Head of caudate nucleus (tissue), 42 donors: ENCODE measurements around the gene NUMBL.

Experiments
- DNase-seq, 42 donors: peaks; one replicate each; pipeline versions ENCODE4 v3.0.0 to v3.0.0-alpha.2; 2020 to 2021; ENCODE audit warnings: mixed read lengths in 7 of 42
- intact Hi-C: fragments of 100-400 bp; cut with DNase I; formaldehyde crosslinking; loops from one replicate; pipeline ENCODE4 v1.15.0; 2022

The NUMBL gene

GRCh38 chr19:40717325-40717879 lies 27.0 kb upstream of the NUMBL start:
- intact Hi-C loops = loop anchor here (2.0 kb wide), 1 partner anchor 89 kb away; no protein-coding TSS in a partner anchor
- DNase-seq = peak in 10 of 42 donors; percentile 12 to 54 (median 22)

DNA sequence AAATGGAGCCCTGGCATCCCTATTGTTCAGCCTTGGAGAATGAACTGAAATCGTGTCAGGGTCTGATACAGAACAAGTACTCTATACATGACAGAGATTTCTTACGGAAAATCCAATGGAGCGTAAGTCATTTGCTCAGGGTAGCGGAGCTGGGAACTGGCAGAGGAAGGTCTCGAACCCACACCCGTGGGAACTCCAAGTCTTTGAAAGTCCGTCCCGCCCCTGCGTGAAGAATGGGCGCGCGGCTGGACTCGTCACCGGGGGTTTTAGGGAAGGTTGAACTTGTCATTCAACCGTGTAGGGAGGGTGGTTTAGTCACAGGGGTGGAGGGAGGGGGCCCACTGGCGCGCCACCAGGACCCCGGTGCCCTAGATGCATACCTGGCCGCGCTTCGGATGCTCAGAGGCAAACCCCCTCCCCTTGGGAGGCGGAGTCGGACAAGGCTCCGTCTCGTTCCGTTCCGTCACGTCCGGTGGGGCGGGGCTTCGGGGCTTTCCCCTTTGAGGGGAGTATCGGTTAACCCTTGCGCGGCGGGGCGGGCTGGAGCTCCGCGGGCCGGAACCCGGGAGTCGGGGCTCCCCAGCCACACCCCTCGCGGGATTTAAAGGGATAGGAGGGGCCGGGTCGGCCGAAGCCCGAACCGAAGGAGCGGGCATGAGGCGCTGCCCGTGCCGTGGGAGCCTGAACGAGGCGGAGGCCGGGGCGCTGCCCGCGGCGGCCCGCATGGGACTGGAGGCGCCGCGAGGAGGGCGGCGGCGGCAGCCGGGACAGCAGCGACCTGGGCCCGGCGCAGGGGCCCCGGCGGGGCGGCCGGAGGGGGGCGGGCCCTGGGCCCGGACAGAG lies 26.3 kb upstream of the NUMBL start, which contains the start of the genes COQ8B and ITPKC:
COQ8B (minus strand) TSS at position 405 of the 843 bp plus-strand sequence. CDS start 2,254 bp downstream, outside the sequence.
ITPKC (plus strand) TSS at position 631 of the 843 bp plus-strand sequence; CDS start at position 655, 24 bp downstream.
- intact Hi-C loops = loop anchor here (2.0 kb wide), 1 partner anchor 90 kb away; no protein-coding TSS in a partner anchor
- DNase-seq = peak; percentile 99 to 100 (median 100)

- intact Hi-C loops = loop anchor here (2.0 kb wide), 1 partner anchor 91 kb away; no protein-coding TSS in a partner anchor
- DNase-seq = peak in 17 of 42 donors; percentile 19 to 80 (median 43)
These were observed 25.6 kb upstream of the NUMBL start for GRCh38 chr19:40716031-40716481.

- intact Hi-C loops = loop anchor here (2.0 kb wide), 1 partner anchor 36 kb away; the partner anchor contains the start of genes ACTMAP and SNRPA
- peak; percentile 90 to 99 (median 97) for DNase-seq
These were observed 24.2 kb upstream of the NUMBL start for GRCh38 chr19:40714441-40715299.

GRCh38 chr19:40713939-40714338 lies 23.5 kb upstream of the NUMBL start:
- DNase-seq = no peak
- intact Hi-C loops = loop anchor here (2.0 kb wide), 1 partner anchor 37 kb away; the partner anchor contains the start of genes ACTMAP and SNRPA

DNA sequence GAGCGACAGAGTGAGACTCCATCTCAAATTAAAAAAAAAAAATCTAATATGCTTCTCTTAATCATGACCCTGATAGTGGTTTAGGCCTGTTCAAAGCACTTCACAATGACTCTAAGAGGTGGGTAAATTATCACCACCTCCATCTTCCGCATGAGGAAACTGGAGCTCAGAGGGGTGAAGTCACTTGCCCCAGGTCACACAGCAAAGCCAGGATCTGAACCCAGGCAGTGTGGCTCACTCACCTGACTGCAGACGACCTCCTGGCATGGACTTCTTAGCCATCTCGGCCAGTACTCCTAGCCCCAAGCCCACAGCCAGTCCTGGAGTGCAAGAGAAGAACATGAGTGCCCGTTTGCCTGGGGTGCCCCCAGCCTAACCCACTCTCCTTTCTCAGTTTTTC lies 19.4 kb upstream of the NUMBL start:
- no peak for DNase-seq
- intact Hi-C loops = no loop called here

DNA sequence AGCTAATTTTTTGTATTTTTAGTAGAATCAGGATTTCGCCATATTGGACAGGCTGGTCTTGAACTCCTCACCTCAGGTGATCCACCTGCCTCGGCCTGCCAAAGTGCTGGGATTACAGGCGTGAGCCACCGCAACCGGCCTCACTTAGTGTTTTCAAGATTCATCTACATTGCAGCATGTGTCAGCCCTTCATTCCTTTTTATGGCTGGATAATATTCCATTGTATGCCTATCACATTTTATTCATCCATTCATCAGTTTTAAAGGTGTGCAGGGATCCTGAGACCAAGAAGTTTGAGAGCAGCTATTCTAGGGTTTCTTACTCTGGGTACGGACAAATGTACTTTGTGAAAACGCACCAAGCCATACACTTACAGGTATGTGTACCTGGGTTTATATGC lies 17.2 kb upstream of the NUMBL start:
- no peak for DNase-seq
- intact Hi-C loops = no loop called here

- intact Hi-C loops = no loop called here
- no peak for DNase-seq
These were observed 15.6 kb upstream of the NUMBL start for GRCh38 chr19:40705950-40706619.

DNA sequence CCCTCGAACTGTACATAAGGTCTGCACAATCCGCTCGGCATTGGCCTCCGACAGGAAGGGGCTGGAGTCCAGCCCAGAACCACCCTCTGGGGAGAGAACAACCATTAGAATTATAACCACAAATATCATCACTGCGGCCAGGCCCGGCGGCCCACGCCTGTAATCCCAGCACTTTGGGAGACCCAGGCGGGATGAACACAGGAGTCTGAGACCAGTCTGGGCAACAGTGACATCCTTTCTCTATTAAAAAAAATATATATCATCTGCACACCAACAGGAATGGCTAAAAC lies 14.9 kb upstream of the NUMBL start:
- DNase-seq = no peak
- intact Hi-C loops = no loop called here

- DNase-seq = no peak
- intact Hi-C loops = no loop called here
These were observed 14.3 kb upstream of the NUMBL start for GRCh38 chr19:40704491-40705361.

- no peak for DNase-seq
- intact Hi-C loops = no loop called here
These were observed 12.7 kb upstream of the NUMBL start for GRCh38 chr19:40703029-40703755.

DNA sequence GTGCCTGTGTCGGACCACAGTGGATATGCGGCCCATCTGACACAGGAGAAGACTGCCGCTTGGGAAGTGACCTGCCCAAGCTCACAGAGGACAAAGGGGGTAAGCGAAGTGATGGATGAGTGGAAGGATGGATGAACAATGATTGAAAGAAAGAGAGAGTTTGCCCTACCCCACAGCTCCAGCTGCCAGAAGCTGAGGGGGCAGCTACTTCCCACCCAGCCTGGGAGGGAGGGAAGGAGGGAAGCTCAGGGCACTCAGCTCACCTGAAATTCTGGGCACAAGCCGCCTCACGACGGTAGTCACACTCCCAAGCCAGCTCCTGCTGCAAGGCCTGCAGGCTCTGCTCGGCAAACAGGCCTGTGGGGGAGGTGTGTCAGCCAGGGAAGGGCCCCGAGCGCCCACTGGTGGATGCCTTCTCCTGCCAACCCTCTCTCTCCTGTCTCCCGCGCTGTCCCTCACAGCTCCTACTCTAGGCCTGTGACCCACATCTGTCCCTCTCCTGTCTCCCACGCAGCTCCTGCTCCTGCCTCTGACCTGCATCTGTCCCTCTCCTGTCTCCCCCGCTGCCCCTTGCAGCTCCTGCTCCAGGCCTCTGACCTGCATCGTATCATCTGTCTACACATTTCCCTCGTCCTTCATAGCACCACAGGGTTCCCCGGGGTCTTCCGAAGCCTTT lies 12.0 kb upstream of the NUMBL start:
- intact Hi-C loops = no loop called here
- peak in 41 of 42 donors; percentile 24 to 88 (median 69) for DNase-seq

DNA sequence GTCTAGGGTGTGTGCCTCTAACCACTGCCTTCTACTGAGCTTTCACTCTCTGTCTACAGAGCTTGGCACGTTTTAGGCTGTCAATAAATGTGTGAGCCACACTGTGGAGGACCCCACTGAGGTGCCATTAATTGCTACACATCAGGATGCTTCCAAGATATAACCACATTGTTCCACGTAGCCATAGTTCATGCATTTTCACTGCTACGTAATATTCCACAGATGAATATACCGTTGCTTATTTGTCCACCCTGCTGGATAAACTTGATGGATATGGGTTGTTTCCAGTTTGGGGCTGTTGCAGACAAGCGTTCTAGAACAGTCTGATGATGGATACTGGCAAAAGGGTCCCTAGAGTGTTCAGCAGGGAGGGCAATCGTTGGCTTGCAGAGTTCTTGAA lies 11.3 kb upstream of the NUMBL start:
- intact Hi-C loops = no loop called here
- no peak for DNase-seq

GRCh38 chr19:40700083-40700482 lies 9.6 kb upstream of the NUMBL start:
- intact Hi-C loops = no loop called here
- no peak for DNase-seq

DNA sequence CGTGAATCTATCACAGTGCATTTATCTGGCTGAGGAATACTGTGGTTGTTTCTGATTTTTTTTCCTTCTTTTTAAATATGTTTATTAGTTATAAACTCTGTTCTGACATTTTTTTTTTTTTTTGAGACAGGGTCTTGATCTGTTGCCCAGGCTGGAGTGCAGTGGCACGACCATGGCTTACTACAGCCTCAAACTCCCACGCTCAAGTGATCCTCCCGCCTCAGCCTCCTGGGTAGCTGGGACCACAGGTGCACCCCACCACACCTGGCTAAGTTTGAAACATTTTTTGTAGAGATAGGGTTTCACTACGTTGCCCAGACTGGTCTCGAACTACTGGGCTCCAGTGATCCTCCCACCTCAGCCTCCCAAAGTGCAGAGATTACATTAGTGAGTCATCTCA lies 6.6 kb upstream of the NUMBL start:
- intact Hi-C loops = no loop called here
- DNase-seq = no peak

DNA sequence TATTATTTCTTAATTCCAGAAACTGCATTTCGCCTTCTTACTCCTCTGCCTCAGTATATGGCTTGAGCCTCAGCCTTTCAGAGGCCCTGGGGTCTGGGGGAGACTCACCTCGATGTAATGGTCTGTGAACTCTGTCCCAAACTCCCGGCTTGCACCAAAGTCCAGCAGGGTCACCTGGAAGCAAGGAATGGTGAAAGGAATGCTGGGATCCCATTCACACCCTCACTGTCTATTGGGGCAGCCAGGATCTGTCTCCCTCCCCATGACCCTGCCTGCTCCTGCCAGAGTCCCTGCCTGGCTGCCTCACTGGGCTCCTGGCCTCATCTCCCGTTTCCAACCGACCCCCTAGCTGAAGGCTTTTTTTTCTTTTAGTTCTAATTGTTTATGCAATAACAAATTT lies 5.4 kb upstream of the NUMBL start:
- intact Hi-C loops = no loop called here
- no peak for DNase-seq

GRCh38 chr19:40693896-40694295 lies 3.4 kb upstream of the NUMBL start:
- DNase-seq = no peak

More at GRCh38 chr19:40693896-40694295, 3.4 kb upstream of the NUMBL start:
- intact Hi-C loops = no loop called here
